Endothelial cell of umbilical vein (primary cell): ENCODE data around the gene GNB1L. TPM values are rescaled to one million over a fixed set of nuclear protein-coding genes. Genes with fewer than 3 reads are reported as not detected.

ENCODE experiments used
- BruUV-seq: library from RNA; stranded (reverse); fragments of 400-500 nt; replicated peaks from 2 replicates; lab custom pipeline; 2021; lab: Mats Ljungman, UMichigan
- CTCF ChIA-PET: fragments of 300-600, 350-600 bp; sonication (Branson Sonifier 250); formaldehyde crosslinking; loops from one replicate; lab custom pipeline; 2021; ENCODE audit warnings: antibody characterized with exemption, inconsistent platforms; lab: Charles Lee
- POLR2A ChIA-PET: fragments of 300-600, 350-600 bp; sonication (Branson Sonifier 250); formaldehyde crosslinking; loops from one replicate; lab custom pipeline; 2021; ENCODE audit warnings: antibody characterized with exemption, inconsistent platforms; lab: Charles Lee
- DNase-seq: peaks from one replicate; pipeline ENCODE4 v3.0.0-alpha.2; 2011; ENCODE audit warnings: low read depth, low spot score
- FAIRE-seq: peaks from 2 replicates; lab custom pipeline; 2011; peaks lifted over from hg19 to GRCh38; lab: Jason Lieb, UNC
- H2AFZ ChIP-seq: 2 replicates; pipeline ENCODE4 v1.6.0; 2012; ENCODE audit warnings: low read depth, low read length, control low read depth, inconsistent platforms
- H3K27ac ChIP-seq: 2 replicates; pipeline ENCODE4 v1.5.1; 2011; ENCODE audit warnings: low read depth, mild to moderate bottlenecking, control low read depth, low read length, moderate library complexity; ENCODE audit not compliant: insufficient read depth
- H3K27me3 ChIP-seq, 2 experiments: 2 replicates each; pipeline versions ENCODE4 v1.6.0 to v1.6.1; 2011; ENCODE audit warnings: low read length in 2 of 2, mixed read lengths in 1 of 2; ENCODE audit not compliant: control insufficient read depth in 2 of 2, insufficient read depth in 2 of 2
- H3K36me3 ChIP-seq, 2 experiments: 2 replicates in 1 of 2; 3 replicates in 1 of 2; pipeline ENCODE4 v1.5.1; 2011; ENCODE audit warnings: low read length in 2 of 2, mild to moderate bottlenecking in 1 of 2, moderate library complexity in 1 of 2; ENCODE audit not compliant: control insufficient read depth in 2 of 2, insufficient read depth in 2 of 2; ENCODE audit errors: extremely low read depth in 1 of 2
- H3K4me1 ChIP-seq: 3 replicates; pipeline ENCODE4 v1.5.1; 2011; ENCODE audit warnings: mild to moderate bottlenecking, low read length; ENCODE audit not compliant: control insufficient read depth, insufficient read depth; ENCODE audit errors: extremely low read depth
- H3K4me2 ChIP-seq: 2 replicates; pipeline ENCODE4 v1.6.1; 2011; ENCODE audit warnings: low read length, control low read depth, mixed read lengths; ENCODE audit not compliant: insufficient read depth
- H3K4me3 ChIP-seq, 3 experiments: fragments of 200-600 bp in 1 of 3; sonication (generic), shearing (Covaris generic) in 1 of 3; replicated peaks in 1 of 3; 2 replicates each; pipeline ENCODE4 v1.5.1; 2011 to 2016; ENCODE audit warnings: control low read depth in 3 of 3, low read length in 3 of 3, mild to moderate bottlenecking in 2 of 3, inconsistent platforms in 1 of 3, low read depth in 1 of 3, moderate library complexity in 1 of 3; ENCODE audit not compliant: insufficient read depth in 1 of 3
- H3K79me2 ChIP-seq: 2 replicates; pipeline ENCODE4 v1.6.0; 2012; ENCODE audit warnings: low read length, inconsistent platforms; ENCODE audit not compliant: control insufficient read depth, insufficient read depth
- H3K9ac ChIP-seq: replicated peaks from 2 replicates; pipeline ENCODE3; 2011; ENCODE audit warnings: low read length, control low read depth; ENCODE audit not compliant: insufficient read depth; ENCODE audit errors: extremely low read depth
- H3K9me1 ChIP-seq: replicated peaks from 3 replicates; pipeline ENCODE4 v1.6.0; 2011; ENCODE audit warnings: mild to moderate bottlenecking, low read length; ENCODE audit not compliant: control insufficient read depth, insufficient read depth; ENCODE audit errors: extremely low read depth
- H3K9me3 ChIP-seq: replicated peaks from 2 replicates; pipeline ENCODE4 v1.5.1; 2012; ENCODE audit warnings: low read length, inconsistent platforms; ENCODE audit not compliant: control insufficient read depth, insufficient read depth
- H4K20me1 ChIP-seq: replicated peaks from 2 replicates; pipeline ENCODE3; 2011; ENCODE audit warnings: mild to moderate bottlenecking, low read length; ENCODE audit not compliant: control insufficient read depth, insufficient read depth; ENCODE audit errors: extremely low read depth
- EZH2 ChIP-seq: IDR thresholded peaks from 2 replicates; pipeline ENCODE4 v1.6.1; 2012; ENCODE audit warnings: borderline replicate concordance, low read depth, mild to moderate bottlenecking, moderate library complexity, low read length, inconsistent platforms; ENCODE audit not compliant: severe bottlenecking
- FOS ChIP-seq: IDR thresholded peaks from 2 replicates; pipeline ENCODE4 v1.6.1; 2011; ENCODE audit warnings: mild to moderate bottlenecking, low read length, moderate library complexity, borderline replicate concordance; ENCODE audit not compliant: insufficient read depth
- JUN ChIP-seq: IDR thresholded peaks from 2 replicates; pipeline ENCODE4 v1.6.1; 2011; ENCODE audit warnings: borderline replicate concordance, low read depth; ENCODE audit not compliant: insufficient read length, insufficient read depth
- MYC ChIP-seq: IDR thresholded peaks from one replicate; pipeline ENCODE4 v1.6.1; 2011; ENCODE audit warnings: mild to moderate bottlenecking, low read depth, low read length
- POLR2A ChIP-seq: IDR thresholded peaks from 2 replicates; pipeline ENCODE4 v1.6.1; 2012; ENCODE audit warnings: low read depth, mild to moderate bottlenecking, control low read depth, low read length
- POLR2AphosphoS5 ChIP-seq: IDR thresholded peaks from 2 replicates; pipeline ENCODE4 v1.6.1; 2012; ENCODE audit warnings: low read depth, mild to moderate bottlenecking, control low read depth, low read length, moderate library complexity; ENCODE audit not compliant: insufficient read depth
- dilution Hi-C: fragments of 300-500 bp; cut with MboI; formaldehyde crosslinking; loops from one replicate; pipeline ENCODE4 v1.15.0; 2019; ENCODE audit warnings: low sequenced_read_pairs; ENCODE audit not compliant: extremely low pct_ligation_motif_present
- intact Hi-C: fragments of 100-400 bp; cut with micrococcal nuclease; formaldehyde crosslinking; loops from one replicate; pipeline ENCODE4 v1.10.0; 2022
- polyA plus RNA-seq, 4 experiments: library from polyadenylated mRNA; depleted of rRNA in 3 of 4; stranded (reverse) in 3 of 4; unstranded in 1 of 4; fragments of >200 nt; gene quantifications; 2 replicates each; pipeline versions ENCODE4 v1.2.1 to v1.2.3, GENCODE V29; 2011 to 2012; ENCODE audit warnings: missing spikeins in 1 of 4
- total RNA-seq: library from RNA; stranded (reverse); gene quantifications from 2 replicates; pipeline ENCODE4 v1.2.3, GENCODE V29; 2021
- TF ChIP-seq, protein P1 (sequence below): IDR thresholded peaks from 2 replicates; pipeline ENCODE4 v1.6.1; 2011; ENCODE audit not compliant: insufficient read depth, insufficient read length
- TF ChIP-seq, protein P2 (sequence below), 2 donors: IDR thresholded peaks; 1 replicate in 1 of 2; 2 replicates in 1 of 2; pipeline ENCODE4 v1.5.1; 2011; ENCODE audit warnings: low read length in 2 of 2, mild to moderate bottlenecking in 2 of 2, moderate library complexity in 2 of 2, control low read depth in 1 of 2, inconsistent platforms in 1 of 2, low read depth in 1 of 2; ENCODE audit not compliant: insufficient read depth in 1 of 2; ENCODE audit errors: extremely low read depth in 1 of 2

Gene GNB1L
- total and polyA plus RNA-seq, 2 donors (not counting 3 experiments of a cell fraction or from before 2014, with no cell fraction given): 5.4 to 5.9 TPM

DNA sequence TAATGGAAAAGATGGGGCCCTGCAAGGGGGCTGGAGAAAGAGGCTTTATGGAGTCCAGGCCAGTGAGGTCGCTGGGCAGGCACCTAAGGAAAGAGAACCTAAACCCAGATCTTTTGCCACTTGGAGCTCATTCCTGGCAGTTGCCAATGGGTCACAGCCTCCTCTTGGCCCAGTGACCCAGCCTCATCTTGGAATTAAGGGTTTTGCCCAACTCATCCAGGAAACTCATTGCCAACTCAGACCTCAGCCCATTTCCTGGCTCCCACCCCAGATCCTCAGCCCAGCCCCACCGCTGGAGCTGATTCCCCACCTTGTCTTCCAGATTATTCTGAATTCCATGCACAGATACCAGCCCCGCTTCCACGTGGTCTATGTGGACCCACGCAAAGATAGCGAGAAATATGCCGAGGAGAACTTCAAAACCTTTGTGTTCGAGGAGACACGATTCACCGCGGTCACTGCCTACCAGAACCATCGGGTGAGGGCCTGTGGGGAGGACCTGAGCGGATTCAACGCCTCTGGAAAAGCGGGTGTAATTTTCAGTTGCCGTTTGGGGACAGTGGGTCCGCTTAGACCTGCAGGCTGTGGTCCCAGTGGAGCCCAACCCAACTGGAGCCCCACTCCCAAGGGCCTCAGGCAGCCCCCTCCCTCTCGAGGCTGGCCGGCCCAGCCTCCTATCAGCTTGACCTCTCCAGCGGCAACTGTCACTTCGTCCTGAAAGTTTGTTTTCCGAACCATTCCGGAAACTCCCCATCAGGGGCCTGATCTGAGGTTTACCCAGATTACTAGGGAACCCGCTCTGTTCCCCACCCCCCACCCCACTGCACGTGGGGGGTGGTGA lies 89.8 kb downstream of the GNB1L start:
- FAIRE-seq: no peak
- CTCF ChIA-PET: interaction anchor here (0.7 to 4.1 kb wide), 5 partner anchors 9 to 198 kb away, joined by 3 to 15 read pairs (median 3); no protein-coding TSS in a partner anchor
- Histone ChIP-seq H3K4me2 (no peak overlapping the region), H2AFZ (no peak overlapping the region), H3K79me2 (peaks cover 31% of the 10 kb centered on the region), H3K36me3 (peaks cover 0 to 3% of the 10 kb centered on the region in 2 experiments), H3K4me3 (no peak overlapping the region), H3K9me3 (no peaks in the 10 kb centered on the region), H3K4me1 (peaks cover 9% of the 10 kb centered on the region), H3K27ac (no peak overlapping the region), H3K27me3 (peaks cover 19 to 22% of the 10 kb centered on the region in 2 experiments), H3K9ac (no peak overlapping the region), H4K20me1 (no peaks in the 10 kb centered on the region), H3K9me1 (no peaks in the 10 kb centered on the region)
- dilution Hi-C loops (no loop called here), intact Hi-C loops (no loop called here)
- no TSS peak for BruUV-seq
- no peak for TF ChIP-seq POLR2A
- no peak for TF ChIP-seq EZH2
- no peak for TF ChIP-seq MYC
- no peak for TF ChIP-seq FOS
- TF ChIP-seq, protein P1, sequence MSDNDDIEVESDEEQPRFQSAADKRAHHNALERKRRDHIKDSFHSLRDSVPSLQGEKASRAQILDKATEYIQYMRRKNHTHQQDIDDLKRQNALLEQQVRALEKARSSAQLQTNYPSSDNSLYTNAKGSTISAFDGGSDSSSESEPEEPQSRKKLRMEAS: no peak
- no peak for TF ChIP-seq POLR2AphosphoS5
- TF ChIP-seq, protein P2, sequence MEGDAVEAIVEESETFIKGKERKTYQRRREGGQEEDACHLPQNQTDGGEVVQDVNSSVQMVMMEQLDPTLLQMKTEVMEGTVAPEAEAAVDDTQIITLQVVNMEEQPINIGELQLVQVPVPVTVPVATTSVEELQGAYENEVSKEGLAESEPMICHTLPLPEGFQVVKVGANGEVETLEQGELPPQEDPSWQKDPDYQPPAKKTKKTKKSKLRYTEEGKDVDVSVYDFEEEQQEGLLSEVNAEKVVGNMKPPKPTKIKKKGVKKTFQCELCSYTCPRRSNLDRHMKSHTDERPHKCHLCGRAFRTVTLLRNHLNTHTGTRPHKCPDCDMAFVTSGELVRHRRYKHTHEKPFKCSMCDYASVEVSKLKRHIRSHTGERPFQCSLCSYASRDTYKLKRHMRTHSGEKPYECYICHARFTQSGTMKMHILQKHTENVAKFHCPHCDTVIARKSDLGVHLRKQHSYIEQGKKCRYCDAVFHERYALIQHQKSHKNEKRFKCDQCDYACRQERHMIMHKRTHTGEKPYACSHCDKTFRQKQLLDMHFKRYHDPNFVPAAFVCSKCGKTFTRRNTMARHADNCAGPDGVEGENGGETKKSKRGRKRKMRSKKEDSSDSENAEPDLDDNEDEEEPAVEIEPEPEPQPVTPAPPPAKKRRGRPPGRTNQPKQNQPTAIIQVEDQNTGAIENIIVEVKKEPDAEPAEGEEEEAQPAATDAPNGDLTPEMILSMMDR (IDR thresholded peaks at IDR 0.05; ENCODE audit: extremely low read depth in 1 of 2, insufficient read depth in 1 of 2, low read depth in 1 of 2, low read length in 2 of 2): no peak
- no peak for TF ChIP-seq JUN
- DNase-seq: no peak
- POLR2A ChIA-PET: no interaction called here
